Left lobe of liver (tissue), 2 donors: ENCODE data around the gene SNX14. TPM values are rescaled to one million over a fixed set of nuclear protein-coding genes. Genes with fewer than 3 reads are reported as not detected.
"Not testable (repeated sequence)": the region's sequence is repeated elsewhere in the genome, so short reads cannot be mapped to it uniquely, and the experiment has no call there.

Source experiments
- ATAC-seq: fragments of 200-7000 bp; cut with Tn5 transposase; one replicate; pipeline ENCODE4 v1.9.1; 2020; ENCODE audit warnings: mild to moderate bottlenecking, moderate library complexity
- DNase-seq: peaks from one replicate; pipeline ENCODE4 v3.0.0-alpha.2; 2020; ENCODE audit warnings: low spot score
- total RNA-seq: library from RNA; stranded (reverse); gene quantifications from one replicate; pipeline ENCODE4 v1.2.1, GENCODE V29; 2021
- donor health status: DM: no; HTN: no; CAD: no; lungs with moderate emphysema.
- donor health status: DM: no; HTN: yes; CAD: no.

The SNX14 gene
- total RNA-seq, 1 donor from 2014 or later = 37.5 TPM

DNA sequence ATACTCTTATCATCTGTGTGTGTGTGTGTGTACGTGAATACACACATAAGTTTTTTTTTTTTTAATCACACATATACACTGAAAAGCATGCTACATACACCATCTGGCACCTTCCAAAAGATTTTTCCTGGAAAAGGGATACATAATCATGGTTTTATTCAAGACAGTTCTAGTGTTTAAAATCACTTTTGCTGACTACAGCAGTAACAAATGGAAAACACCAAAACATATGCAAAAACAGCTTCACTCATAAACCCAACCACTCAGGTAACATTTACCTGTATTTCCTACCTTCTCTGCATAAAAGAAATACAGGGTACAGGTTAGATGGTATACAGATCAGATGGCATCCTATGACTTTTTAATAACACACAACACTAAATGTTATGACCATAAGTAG lies 2.5 kb downstream of the SNX14 start:
- no peak for ATAC-seq
- DNase-seq = no peak

DNA sequence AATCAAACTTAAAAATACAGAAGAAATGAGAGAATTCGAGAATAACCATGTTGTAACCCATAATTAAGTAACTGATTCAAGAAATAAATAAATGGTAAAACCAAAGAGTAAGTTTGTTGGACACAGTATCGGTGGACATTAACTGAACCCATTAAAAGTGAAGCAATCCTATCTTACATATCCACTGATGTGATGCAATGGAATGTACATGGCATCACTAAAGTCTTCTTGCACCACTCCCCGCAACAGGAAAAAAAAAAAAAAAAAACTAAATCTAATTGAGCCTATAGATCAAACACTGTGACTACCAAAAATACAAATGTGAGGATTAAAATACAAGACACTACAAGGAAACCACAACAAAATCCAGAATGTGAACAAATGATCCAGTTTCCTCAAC lies 7.9 kb downstream of the SNX14 start:
- no peak for ATAC-seq
- DNase-seq = no peak

DNA sequence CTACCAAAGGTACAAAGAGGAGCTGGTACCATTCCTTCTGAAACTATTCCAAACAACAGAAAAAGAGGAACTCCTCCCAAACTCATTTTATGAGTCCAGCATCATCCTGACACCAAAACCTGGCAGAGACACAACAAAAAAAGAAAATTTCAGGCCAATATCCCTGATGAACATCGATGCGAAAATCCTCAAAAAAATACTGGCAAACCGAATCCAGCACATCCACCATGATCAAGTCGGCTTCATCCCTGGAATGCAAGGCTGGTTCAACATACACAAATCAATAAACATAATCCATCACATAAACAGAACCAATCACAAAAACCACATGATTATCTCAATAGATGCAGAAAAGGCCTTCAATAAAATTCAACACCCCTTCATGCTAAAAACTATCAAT lies 10.8 kb downstream of the SNX14 start:
- not testable (repeated sequence) for ATAC-seq, DNase-seq

DNA sequence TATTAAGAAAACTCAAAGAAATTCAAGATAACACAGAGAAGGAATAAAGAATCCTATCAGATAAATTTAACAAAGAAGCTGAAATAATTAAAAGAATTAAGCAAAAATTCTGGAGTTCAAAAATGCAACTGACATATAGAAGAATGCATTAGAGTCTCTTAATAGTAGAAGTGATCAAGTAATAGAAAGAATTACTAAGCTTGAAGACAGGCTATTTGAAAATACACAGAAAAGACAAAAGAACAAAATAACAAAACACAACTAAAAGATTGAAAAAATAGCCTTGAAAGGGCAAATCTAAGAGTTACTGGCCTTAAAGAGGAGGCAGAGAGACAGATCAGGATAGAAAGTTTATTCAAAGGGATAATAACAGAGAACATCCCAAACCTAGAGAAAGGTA lies 12.1 kb downstream of the SNX14 start:
- no peak for ATAC-seq
- no peak for DNase-seq

DNA sequence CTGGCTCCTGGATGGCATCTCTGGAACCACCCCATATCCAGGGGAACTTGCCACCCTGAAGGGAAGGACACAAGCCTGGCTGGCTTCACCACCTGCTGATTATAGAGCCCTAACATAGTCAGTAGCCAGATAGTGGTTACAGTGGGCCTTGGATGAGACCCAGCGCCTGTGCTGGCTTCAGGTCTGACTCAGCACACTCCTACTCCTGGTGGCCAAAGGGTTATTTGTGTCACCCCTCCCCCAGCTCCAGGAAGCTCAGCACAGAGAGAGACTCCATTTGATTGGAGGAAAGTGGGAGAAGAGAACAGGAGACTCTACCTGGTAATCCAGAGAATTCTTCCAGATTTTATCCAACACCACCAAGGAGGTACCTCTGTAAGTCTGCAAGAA lies 12.8 kb downstream of the SNX14 start:
- ATAC-seq = peak; percentile 37
- DNase-seq = no peak

DNA sequence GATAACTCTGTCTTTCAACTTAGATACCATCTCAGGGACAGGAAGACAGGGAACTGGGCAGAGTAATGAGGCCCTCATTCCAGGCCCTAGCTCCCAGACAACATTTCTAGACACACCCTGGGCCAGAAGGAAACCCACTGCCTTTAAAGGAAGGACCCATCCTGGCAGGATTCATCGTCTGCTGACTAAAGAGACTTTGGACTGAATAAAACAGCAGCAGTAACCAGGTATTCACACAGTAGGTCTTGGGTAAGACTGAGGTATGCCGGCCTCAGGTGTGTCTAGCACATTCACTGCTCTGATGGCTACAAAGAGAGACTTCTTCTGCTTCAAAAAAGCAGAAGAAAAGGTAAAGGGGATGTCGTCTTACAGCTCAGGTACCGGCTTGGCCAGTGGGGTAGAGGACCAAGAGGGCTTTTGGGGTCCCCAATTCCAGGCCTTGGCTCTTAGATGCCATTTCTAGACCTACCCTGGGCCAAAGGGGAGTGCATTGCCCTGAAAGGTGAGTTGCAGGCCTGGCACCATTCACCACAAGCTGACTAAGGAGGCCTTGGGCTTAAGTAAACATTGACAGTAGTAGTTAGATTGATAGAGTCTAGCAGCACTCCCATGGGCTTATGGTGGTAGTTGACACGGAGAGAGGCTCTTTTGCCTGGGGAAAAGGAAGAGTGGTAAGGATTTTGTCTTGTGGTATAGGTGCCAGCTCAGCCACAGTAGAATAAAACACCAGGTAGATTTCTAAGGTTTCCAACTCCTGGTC lies 13.4 kb downstream of the SNX14 start:
- DNase-seq = peak; percentile 56

DNA sequence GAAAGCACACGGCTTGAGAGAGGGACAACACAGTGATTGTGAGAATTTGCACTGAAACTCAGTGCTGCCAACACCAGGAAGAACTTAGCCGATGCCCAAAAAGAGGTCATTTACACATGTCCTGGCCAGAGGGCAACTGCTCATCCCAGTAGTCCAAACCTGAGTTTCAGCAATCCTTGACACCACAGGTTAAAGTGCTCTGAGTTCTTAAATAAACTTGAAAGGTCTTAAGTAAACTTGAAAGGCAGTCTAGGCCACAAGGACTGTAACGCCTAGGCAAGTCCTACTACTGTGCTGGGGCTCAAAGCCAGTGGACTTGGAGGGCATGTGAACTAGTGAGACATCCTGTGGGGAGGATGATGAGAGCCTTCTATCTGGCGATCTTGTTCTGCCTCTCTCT lies 14.1 kb downstream of the SNX14 start:
- ATAC-seq = peak; percentile 88
- DNase-seq = peak; percentile 76

More for the DNA sequence above, 13.4 kb downstream of the SNX14 start:
- ATAC-seq = peak; percentile 85

DNA sequence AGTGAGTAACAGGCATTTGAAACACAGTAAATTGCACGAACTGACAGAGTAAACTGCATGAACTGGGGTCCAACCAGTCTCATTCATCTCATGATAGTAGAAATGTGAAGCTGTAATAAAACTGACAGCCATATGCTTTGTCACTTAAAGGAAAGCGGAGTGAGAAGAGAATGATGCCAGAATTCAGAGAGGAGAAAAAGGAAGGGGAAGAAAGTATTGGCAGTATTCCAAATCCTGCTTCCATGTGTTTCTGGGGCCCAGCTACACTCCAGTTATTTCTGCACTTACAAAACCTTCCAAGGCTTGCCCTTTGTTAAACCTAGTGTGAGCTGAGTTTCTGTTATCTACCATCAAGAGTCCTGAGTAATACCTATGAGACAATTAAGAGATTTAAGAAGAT lies 17.2 kb downstream of the SNX14 start:
- no peak for ATAC-seq
- no peak for DNase-seq

DNA sequence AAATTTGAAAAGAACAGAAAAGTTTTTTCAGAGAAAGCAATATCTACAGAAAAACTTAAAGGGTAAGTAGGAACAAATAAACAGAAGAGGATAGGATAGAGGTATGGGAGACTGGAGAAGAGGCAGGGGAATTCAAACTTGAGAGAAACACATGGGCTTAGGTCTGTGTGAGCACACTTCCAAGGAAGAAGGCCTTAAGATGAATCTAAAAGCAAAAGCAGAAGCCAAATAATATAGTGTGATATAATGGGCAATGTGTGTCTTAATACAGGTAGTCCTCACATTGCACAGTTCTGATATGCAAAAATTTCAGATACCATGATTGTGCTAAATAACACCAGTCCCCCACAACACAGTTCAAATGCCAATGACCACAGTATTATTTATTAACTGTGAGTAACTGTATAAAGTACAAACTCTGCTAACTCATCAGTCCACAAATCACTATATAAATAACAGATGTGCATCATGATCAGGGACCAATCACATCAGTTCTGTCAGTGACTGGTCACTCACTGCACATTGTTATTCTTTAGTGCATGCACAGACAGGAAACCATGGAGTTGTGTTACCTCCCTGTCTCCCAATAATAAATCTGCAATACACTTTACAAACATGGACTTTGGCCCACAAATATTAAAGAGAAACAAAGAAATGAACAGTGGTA lies 18.6 kb downstream of the SNX14 start:
- DNase-seq (no peak), ATAC-seq (peak; percentile 29)

DNA sequence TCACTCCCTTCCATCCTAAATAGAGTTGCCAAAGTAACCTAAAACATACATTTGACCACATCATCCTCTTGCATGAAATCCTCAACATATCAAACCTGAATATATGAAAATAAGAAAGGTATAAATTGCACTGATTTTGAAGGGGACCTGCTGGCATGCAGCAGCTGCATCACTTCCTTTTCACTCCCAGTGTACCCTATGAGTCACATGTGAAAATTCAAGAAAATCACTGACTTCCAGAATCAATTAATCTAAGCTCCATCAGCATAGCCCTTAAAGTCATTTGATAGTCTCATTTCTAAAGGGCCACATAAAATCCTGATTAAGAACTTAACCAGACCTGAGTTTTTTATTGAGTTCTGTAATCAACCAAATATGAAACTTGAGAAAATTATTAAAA lies 24.3 kb downstream of the SNX14 start:
- ATAC-seq = no peak

DNA sequence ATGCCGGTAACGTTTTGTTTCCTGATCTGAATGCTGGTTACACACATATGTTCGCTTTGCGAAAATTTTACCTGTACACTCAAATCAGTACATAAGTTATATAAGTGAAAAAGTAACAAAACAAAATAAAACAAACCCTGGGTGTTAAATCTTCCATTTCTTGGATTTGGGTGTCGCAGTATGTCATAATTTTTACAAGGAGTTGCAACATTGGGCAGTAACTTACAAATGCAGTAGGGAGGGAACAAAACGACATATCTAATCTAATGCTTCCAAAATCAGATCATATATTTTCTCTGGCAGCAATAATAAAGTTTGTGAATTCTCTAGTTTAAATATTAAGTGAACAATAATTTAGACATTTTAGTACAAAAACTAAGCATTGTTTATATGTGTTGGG lies 25.2 kb downstream of the SNX14 start:
- ATAC-seq = no peak

More for the DNA sequence above, 24.3 kb downstream of the SNX14 start:
- no peak for DNase-seq

DNA sequence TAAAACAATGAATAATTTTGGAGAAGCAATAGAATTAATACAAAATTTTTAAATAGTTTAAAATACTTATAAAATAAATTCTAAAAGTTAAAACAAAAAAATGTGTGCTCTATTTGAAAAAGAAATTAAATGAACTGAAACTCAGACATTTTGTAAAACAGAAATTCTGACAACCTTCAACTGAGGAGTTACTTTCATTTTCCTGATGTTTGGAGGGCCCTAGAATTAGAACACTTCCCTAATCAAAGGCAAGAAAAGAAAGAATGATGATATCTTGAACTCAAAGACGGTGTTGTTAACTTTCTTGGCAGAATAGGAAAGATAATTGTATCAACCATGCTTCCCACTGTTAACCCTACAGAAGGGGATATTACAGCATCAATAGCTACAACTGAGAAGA lies 27.9 kb downstream of the SNX14 start:
- DNase-seq = no peak
- ATAC-seq = no peak

More for the DNA sequence above, 25.2 kb downstream of the SNX14 start:
- no peak for DNase-seq

DNA sequence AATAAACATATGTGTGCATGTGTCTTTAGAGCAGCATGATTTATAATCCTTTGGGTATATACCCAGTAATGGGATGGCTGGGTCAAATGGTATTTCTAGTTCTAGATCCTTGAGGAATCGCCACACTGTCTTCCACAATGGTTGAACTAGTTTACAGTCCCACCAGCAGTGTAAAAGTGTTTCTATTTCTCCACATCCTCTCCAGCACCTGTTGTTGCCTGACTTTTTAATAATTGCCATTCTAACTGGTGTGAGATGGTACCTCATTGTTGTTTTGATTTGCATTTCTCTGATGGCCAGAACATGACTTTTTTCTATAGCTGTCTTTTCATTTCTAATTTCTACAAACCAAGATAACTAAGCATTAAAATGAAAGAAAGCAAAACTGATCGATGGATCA lies 29.4 kb downstream of the SNX14 start:
- not testable (repeated sequence) for DNase-seq, ATAC-seq

DNA sequence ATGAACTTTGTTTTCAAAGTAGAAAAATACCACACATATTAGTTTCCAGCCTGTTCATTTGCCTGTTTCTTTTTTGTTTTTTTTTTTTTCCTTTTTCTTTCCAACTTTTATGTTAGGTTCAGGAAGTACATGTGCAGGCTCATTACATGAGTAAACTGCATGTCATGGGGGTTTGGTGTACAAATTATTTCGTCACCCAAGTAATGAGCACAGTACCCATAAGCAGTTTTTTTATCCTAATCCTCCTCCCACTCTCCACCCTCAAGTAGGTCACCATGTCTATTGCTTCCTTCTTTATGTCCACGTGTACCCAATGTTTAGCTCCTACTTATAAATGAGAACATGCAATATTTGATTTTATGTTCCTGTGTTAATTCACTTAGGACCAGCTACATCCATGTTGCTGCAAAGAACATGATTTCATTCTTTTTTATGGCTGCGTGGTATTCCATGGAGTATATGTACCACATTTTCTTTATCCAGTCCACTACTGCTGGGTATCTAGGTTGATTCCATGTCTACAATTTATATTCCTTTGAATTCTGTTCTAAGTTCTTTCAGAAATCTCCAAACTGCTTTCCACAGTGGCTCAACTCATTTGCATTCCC lies 31.8 kb downstream of the SNX14 start:
- no peak for ATAC-seq
- DNase-seq = no peak

DNA sequence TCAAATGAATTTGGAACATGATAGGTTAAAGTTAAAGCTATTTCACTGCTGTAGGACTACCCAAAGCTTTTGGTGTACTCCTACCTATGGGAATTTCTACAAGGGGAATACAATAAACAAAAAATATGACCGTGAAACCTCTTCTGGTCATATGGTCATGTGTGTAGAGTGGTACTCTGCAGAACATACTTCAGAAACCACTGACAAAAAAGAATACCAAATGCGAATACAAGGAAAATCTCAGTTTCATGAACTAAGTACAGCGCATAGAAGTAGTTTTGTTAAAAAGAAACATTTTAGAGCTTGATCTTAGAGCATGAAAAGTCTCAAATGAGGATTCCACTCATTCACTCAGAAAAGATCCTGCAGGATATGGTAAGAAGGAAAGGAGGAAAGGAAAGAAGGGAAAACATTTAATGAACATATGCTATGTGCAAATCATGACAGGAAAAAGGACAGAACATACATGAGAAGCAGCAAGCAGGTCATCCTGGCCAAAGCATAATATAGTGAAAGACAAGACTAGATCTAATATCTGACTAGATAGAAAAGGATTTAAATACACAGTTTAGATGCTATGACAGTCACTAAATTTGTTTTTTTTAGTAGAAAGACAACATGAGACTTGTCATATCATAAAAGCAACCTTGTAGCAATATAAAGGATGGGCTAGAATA lies 36.5 kb downstream of the SNX14 start:
- ATAC-seq (no peak), DNase-seq (no peak)

DNA sequence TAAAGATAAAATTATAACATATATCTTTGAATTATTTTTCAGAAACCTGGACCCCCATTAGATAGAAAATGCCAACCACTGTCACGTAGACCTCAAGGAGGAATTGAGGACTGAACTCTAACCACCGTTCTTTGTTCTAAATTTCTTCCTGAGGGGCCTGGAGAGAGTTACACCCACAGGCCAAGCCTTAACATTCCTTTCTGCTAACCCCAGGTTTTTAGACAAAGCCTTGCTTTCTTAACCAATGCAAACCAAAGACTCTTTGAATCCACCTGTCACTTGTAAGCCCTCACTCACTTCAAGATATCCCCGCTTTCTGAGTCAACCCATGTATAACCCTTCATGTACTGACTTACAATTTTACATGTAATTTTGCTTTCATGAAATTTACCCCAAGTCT lies 41.0 kb downstream of the SNX14 start:
- ATAC-seq (no peak), DNase-seq (no peak)

DNA sequence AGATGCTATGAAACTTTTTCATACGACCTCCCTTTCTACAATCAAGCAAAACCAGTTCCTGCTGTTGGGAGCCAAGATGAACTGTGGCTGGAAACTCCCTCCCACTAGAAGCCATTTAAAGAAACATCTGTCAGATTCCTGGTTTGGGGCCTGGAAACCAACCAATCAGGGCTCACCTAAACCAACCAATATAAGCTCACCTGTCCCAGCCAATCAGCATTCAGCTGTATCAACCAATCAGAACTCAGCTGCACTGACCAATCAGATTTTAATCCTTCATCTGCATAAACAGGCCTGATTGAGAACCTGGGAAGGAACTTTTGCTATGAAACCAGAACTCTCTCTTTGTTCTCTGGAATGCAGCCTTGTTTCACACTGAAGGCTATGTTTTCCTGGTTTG lies 42.4 kb downstream of the SNX14 start:
- DNase-seq (no peak), ATAC-seq (no peak)

DNA sequence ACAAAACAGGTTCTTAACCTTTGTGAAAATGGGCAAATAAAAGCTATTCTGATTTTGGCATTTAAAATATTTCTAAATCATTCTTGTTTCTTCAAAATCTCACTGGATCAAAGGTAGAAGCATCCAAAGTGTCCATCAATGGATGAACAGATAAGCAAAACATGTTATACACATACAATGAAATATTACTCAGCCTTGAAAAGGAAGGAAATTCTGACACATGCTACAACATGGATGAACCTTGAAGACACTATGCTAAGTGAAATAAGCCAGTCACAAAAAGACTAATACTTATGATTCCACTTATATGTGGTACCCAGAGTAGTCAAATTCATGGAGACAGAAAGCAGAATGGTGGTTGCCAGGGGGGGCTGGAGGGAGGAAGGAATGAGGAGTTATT lies 45.9 kb downstream of the SNX14 start:
- no peak for DNase-seq
- no peak for ATAC-seq

DNA sequence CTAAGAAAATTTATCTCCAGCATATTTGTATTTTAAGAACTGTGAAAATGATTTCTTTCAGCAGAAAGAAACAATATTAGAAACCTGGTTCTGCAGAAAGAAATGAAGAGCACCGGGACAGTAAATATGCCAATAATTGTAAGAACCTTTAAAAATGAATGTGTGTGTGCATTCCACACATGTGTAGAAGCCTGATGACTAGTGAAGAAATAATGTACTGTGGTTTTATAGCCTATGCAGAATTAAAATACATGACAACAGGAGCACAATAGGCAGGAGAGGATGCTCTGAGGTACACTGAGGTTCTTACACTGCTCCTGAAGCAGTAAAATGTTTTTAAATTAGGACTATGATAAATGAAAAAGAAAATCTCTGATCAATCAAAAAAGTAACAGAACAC lies 48.9 kb downstream of the SNX14 start:
- ATAC-seq = no peak
- no peak for DNase-seq

DNA sequence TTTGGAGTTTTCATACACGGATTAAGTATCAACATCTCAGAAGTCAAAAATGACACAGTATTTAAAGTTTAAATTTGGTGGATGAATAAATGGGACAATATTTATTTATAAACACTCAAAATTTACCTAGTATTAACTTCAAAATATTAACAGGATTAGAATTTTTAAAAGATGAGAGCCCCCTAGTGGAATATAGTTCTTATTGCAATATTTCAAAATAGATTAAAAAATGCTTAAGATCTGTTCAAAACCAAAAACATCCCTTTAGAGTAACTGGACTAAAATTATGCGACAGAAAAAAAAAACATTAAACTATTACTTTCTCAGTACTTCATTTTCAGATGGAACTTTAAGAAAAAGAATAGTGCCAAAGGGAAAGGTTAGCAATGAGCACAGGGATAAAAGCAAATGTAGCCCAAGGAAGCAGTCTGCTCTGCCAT lies 56.6 kb downstream of the SNX14 start:
- DNase-seq = no peak

DNA sequence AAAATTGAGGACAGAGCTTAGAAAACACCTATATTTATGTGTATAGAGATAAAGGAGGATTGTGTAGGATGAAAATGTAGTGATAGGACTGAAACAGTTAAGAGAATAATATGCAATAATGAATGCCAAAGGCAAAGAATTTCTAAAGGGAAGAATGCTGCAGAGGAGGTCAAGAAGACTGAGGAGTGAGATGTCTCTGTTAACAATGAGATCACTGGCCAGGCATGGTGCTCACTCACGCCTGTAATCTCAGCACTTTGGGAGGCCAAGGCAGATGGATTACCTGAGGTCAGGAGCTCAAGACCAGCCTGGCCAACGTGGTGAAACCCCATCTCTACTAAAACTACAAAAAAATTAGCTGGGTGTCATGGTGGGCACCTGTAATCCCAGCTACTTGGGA lies 69.4 kb downstream of the SNX14 start:
- DNase-seq, ATAC-seq: not testable (repeated sequence)

More for the DNA sequence above, 56.6 kb downstream of the SNX14 start:
- peak; percentile 57 for ATAC-seq
